ENCODE results near the gene HGS.

HGS gene

DNA sequence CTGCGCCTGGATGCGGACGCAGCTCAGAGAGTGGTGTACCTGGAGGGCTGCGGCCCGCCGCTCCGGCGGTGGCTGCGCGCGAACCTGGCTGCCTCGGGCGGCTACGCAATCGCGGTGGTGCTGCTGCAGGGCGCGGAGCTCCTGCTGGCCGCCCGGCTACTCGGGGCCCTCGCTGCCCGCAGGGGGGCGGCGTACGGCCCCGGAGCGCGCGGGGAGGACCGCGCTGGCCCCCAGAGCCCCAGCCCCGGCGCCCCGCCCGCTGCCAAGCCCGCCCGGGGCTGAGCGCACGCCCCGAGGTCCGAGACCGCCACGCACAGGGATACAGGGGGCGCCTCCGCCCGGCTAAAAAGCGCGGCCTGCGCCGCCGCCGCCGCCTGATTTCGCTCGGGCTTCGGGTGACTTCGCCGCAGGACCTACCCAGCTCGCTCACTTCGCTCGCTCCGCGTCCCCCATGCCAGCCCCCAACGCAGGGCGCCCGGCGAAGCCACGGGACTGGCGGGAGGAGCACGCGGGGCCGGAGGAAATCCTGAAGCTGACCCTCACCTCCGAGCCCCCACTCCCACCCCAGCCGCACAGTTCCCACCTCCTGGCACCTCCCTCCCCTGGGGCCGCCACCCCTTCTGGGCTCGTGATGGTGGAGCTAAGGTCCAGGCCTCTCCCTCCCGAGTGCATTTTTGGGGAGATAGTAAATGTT, 35.7 kb upstream of the HGS start:
- DNase-seq (ENCODE audit: low read depth) = no peak
- TF ChIP-seq, protein P1, sequence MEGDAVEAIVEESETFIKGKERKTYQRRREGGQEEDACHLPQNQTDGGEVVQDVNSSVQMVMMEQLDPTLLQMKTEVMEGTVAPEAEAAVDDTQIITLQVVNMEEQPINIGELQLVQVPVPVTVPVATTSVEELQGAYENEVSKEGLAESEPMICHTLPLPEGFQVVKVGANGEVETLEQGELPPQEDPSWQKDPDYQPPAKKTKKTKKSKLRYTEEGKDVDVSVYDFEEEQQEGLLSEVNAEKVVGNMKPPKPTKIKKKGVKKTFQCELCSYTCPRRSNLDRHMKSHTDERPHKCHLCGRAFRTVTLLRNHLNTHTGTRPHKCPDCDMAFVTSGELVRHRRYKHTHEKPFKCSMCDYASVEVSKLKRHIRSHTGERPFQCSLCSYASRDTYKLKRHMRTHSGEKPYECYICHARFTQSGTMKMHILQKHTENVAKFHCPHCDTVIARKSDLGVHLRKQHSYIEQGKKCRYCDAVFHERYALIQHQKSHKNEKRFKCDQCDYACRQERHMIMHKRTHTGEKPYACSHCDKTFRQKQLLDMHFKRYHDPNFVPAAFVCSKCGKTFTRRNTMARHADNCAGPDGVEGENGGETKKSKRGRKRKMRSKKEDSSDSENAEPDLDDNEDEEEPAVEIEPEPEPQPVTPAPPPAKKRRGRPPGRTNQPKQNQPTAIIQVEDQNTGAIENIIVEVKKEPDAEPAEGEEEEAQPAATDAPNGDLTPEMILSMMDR (conservative IDR thresholded peaks at IDR 0.05; ENCODE audit: low read depth, low read length) = no peak
- no peak overlapping the region for H3K4me3 ChIP-seq (ENCODE audit: low read length)

DNA sequence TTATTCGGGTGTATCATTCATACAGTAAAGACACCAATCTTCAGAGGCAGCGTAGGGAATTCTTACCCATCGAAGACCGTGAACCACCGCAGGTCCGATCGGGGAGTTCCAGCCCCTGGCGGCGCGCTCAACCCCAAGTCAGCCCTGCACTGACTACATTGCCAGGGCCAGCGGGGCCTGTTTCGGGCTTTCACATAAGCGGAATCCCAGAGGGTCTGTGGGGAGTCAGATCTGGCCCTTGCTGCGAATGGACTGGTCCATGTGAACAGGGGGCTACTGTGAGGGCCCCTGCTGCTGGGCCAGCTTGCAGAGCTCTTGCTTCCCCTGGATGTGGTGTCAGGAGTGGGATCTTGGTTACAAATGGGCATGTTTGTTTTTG, 35.1 kb upstream of the HGS start:
- no peak overlapping the region for H3K4me3 ChIP-seq (ENCODE audit: low read length)
- TF ChIP-seq, protein P1 (conservative IDR thresholded peaks at IDR 0.05; ENCODE audit: low read depth, low read length) = no peak
- no peak for DNase-seq (ENCODE audit: low read depth)

DNA sequence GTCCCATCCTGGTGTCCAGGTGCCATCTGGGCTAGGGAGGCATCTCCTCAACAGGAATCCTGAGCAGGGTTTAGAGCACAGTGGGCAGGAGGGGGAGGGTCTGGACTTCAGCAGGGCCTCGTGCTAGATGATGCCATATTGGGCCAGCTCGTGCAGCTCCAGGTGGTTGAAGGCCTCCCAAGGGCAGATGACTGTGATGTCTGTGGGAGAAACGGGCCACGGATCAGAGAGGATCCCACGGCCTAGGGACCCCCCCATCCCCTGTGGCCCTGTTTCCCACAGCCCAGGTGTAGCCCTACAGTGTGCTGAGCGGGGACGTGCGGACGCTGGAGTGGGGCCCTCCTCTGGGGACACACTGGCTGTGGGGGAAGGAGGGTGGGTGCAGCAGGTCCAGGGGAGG, 32.9 kb upstream of the HGS start:
- TF ChIP-seq, protein P1 (conservative IDR thresholded peaks at IDR 0.05; ENCODE audit: low read depth, low read length) = no peak
- H3K4me3 ChIP-seq (ENCODE audit: low read length) = no peak overlapping the region
- no peak for DNase-seq (ENCODE audit: low read depth)

DNA sequence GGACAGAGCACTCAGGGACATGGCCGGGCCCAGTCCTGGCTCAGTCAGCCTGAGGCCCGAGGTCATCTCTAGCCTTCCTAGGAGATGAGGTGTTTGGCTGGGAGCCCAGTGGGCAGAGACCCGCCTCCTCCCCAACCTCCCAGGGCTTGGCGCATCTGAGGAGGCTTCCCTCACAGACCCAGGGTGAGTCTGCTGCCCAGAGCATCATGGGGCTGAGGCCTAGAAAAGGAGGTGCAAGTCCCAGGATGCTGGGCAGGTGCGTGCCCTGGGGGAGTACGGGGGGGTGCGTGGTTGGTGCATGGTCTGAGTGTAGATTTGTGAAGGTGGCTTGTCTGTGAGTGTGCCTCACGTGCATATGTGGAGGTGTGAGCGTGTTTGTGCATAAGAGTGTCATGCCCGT, 32.1 kb upstream of the HGS start:
- H3K4me3 ChIP-seq (ENCODE audit: low read length) = no peak overlapping the region
- TF ChIP-seq, protein P1 (conservative IDR thresholded peaks at IDR 0.05; ENCODE audit: low read depth, low read length) = no peak
- DNase-seq (ENCODE audit: low read depth) = peak; percentile 46

DNA sequence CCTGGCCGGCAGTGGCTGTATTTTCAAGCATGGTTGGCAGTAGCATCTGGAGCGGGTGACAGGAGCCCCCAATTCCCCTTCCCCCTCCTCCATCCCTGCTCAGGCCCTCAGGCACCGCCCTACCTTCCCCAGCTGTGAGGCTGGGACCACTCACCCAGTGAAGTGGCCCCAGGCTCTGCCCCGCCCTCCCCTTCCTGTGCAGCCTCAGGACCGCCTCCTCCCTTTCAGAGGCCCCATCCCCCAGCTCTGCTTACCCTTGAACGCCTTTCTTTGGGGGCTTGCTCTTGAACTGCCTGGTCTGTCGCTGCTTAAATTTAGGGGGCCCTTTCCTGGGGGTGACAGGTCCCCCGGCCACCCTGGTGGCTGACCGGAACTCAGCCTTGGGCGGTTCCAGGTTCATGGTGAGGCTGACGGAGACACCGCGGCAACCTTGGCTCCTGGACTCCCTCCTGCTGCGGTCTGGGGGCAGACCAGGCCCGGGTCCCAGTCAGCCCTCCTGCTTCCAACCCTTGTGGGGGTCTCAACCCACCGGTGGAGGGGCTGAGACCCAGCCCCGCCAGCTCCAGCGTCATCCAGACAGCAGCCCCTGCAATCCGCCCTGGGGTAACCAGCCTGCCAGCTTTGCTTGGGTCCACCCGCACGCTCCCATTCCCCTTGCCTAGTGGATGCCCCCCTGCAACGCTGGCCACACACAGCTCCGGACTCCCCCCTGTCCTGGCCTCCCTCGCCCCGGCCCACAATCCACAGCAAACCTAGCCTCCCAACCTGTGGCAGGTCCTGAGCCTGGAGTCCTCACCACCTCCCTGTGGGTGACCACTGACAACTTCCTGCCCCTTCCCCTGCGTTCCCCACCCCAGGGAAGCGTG, 30.7 kb upstream of the HGS start:
- TF ChIP-seq, protein P1 (conservative IDR thresholded peaks at IDR 0.05; ENCODE audit: low read depth, low read length) = no peak
- no peak for DNase-seq (ENCODE audit: low read depth)
- peak overlapping the region; percentile 36 for H3K4me3 ChIP-seq (ENCODE audit: low read length)

DNA sequence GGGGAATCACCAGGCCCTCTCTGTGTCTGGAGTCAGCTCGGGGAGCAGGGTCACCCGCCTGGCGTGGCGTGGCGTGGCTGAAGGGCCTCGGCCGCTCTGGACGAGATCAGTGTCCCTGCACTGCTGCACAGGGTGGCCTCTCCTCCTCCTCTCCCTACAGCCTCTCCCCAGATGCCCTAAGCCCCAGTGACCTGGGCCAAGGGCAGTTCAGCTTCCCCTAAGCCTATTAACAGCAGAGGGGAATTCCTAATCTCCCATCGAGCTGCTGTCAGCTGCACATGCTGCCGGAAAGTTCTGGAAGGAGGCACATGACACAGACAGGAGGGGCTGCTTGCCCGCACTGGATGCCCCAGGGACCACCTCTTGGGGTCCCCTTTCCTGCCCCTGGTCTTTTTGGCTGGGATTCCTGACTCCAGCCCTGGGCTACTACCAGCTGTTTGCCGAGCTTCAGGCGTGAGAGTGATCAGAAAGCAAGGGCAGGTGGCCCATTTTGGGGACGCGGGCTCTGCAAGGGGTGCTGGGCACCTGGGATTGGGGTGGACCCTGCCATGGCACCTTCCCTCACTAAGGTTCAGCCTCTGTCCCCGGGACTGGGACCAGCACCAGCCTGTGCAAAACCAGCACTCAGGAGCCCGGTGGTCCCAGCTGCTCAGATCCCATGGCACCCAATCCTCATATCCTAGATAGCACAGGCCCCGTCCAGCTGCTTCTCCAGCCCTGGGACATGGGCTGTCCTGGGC, 28.3 kb upstream of the HGS start:
- TF ChIP-seq, protein P1 (conservative IDR thresholded peaks at IDR 0.05; ENCODE audit: low read depth, low read length) = no peak
- DNase-seq (ENCODE audit: low read depth) = no peak
- H3K4me3 ChIP-seq (ENCODE audit: low read length) = no peak overlapping the region

All from retinal pigment epithelial cell (primary cell).